Measurements from ENCODE around the gene TAF11L2. TPM values are rescaled to one million over a fixed set of nuclear protein-coding genes. Genes with fewer than 3 reads are reported as not detected.
"Not testable (repeated sequence)": the region's sequence is repeated elsewhere in the genome, so short reads cannot be mapped to it uniquely, and the experiment has no call there.

TAF11L2 gene
- total RNA-seq (not detected), polyA plus RNA-seq (not detected)
- long read RNA-seq, donor 1, result 0 reads
- long read RNA-seq, donor 2, result 0 reads
- long read RNA-seq, donor 3, result 0 reads

GRCh38 chr5:17497931-17498330 lies at the start of gene TAF11L2:
Gene TAF11L2, plus strand, starts transcription at chr5:17498231.
- DNase-seq, ATAC-seq: not testable (repeated sequence)
- 80 to 82% (median 81%) methylated on average over 8 of the region's 8 CpGs for WGBS, 4 donors

GRCh38 chr5:17448877-17449276 lies 49.2 kb upstream of the TAF11L2 start:
- Histone ChIP-seq H3K27me3 (no peaks in the 10 kb centered on the region), H3K4me1 (no peaks in the 10 kb centered on the region), H3K4me3 (no peak overlapping the region), H3K36me3 (no peaks in the 10 kb centered on the region), H3K27ac (no peak overlapping the region), H3K9me3 (peaks cover 0 to 4% (median 0%) of the 10 kb centered on the region in 12 donors)
- TF ChIP-seq POLR2A (IDR thresholded peaks at IDR 0.05) (no peak), CTCF (IDR thresholded peaks at IDR 0.05) (no peak)
- ATAC-seq, result no peak
- intact Hi-C loops (cut with DNase I), result no loop called here
- no peak for DNase-seq
- WGBS, 4 donors, result 89 to 93% (median 92%) methylated on average over 3 of the region's 3 CpGs

More at GRCh38 chr5:17497931-17498330, at the start of gene TAF11L2:
- H3K4me1 ChIP-seq; H3K36me3 ChIP-seq; intact Hi-C loops (cut with DNase I); H3K4me3 ChIP-seq; H3K9me3 ChIP-seq; H3K27me3 ChIP-seq; H3K27ac ChIP-seq: not testable (repeated sequence)

DNA sequence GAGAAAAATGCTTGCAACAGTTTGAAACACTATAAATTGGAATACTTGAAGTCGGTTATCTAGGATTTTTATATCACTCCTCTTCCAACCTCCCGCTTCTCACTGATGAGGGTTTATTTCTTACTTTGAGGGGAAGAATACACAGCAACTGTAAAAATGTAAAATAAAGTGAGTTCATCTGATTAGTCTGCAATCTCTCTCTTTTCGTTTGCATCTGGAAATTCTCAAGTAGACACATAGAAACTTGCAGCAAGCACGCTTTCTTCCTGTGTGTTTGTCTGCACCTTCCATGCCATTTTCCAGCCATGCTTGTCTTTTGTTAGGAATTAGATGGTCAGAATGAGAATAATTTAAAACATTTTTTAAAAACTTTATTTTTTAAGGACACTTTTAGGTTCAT lies 45.1 kb upstream of the TAF11L2 start:
- Histone ChIP-seq H3K27me3 (no peaks in the 10 kb centered on the region), H3K9me3 (peaks cover 0 to 9% (median 0%) of the 10 kb centered on the region in 12 donors), H3K36me3 (no peaks in the 10 kb centered on the region), H3K27ac (no peak overlapping the region), H3K4me1 (peaks cover 0 to 5% (median 0%) of the 10 kb centered on the region in 12 donors), H3K4me3 (no peak overlapping the region)
- no peak for ATAC-seq
- DNase-seq, result no peak
- TF ChIP-seq CTCF (IDR thresholded peaks at IDR 0.05), result no peak
- TF ChIP-seq POLR2A (IDR thresholded peaks at IDR 0.05), result no peak
- intact Hi-C loops (cut with DNase I), result no loop called here
- 56 to 73% (median 68%) methylated on average over 4 of the region's 4 CpGs for WGBS, 4 donors

DNA sequence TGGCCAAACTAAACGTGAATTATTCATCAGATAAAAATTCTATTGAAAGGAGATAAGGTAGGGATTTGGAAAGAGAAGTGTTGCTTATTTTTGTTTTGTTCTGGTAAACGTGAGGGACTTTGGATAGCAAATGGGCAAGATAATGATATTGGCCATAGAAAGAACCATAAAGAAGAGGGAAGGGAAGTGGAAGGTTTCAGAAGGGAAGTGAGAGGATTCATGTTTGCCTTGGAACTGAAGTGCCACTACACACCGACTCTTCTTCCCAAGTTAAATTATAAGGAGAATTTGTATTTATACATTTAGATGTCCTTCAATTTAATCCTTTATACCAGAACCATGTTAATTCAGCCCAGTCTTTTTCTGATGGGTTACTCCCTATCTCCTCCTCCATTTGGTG lies 42.1 kb upstream of the TAF11L2 start:
- intact Hi-C loops (cut with DNase I), result no loop called here
- DNase-seq, result no peak
- no peak for TF ChIP-seq CTCF (IDR thresholded peaks at IDR 0.05)
- no peak for TF ChIP-seq POLR2A (IDR thresholded peaks at IDR 0.05)
- no peak overlapping the region for H3K4me3 ChIP-seq
- H3K9me3 ChIP-seq, result peaks cover 0 to 17% (median 0%) of the 10 kb centered on the region in 12 donors
- 54 to 65% (median 58%) methylated on average over 3 of the region's 3 CpGs for WGBS, 4 donors
- no peak overlapping the region for H3K27ac ChIP-seq
- no peaks in the 10 kb centered on the region for H3K36me3 ChIP-seq
- peaks cover 0 to 5% (median 0%) of the 10 kb centered on the region in 12 donors for H3K4me1 ChIP-seq
- H3K27me3 ChIP-seq, result no peaks in the 10 kb centered on the region
- no peak for ATAC-seq

DNA sequence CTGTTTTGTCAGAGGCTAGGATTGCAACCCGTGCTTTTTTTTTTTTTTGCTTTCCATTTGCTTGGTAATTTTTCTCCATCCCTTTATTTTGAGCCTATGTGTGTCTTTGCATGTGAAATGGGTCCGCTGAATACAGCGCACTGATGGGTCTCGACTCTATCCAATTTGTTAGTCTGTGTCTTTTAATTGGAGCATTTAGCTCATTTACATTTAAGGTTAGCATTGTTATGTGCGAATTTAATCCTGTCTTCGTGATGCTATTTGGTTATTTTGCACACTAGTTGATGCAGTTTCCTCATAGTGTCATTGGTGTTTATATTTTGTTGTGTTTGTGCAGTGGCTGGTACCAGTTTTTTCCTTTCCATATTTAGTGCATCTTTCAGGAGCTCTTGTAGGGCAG lies 36.2 kb upstream of the TAF11L2 start:
- no peak for DNase-seq
- Histone ChIP-seq H3K4me3 (no peak overlapping the region), H3K9me3 (peaks cover 0 to 25% (median 0%) of the 10 kb centered on the region in 12 donors), H3K27ac (no peak overlapping the region), H3K4me1 (no peaks in the 10 kb centered on the region), H3K27me3 (no peaks in the 10 kb centered on the region), H3K36me3 (no peaks in the 10 kb centered on the region)
- intact Hi-C loops (cut with DNase I), result no loop called here
- ATAC-seq, result no peak
- TF ChIP-seq POLR2A (IDR thresholded peaks at IDR 0.05), result no peak
- WGBS, 4 donors, result 88 to 91% (median 89%) methylated on average over 6 of the region's 6 CpGs
